Kidney (tissue), 14 donors: ENCODE results near the gene SAMM50. TPM values are rescaled to one million over a fixed set of nuclear protein-coding genes. Genes with fewer than 3 reads are reported as not detected.

Source experiments
- DNase-seq, 5 donors: peaks; one replicate each; pipeline ENCODE4 v3.0.0-alpha.2; 2013 to 2020
- FAIRE-seq: peaks from 2 replicates; lab custom pipeline; 2012; peaks lifted over from hg19 to GRCh38; lab: Jason Lieb, UNC
- H3K27ac ChIP-seq, 2 donors: one replicate each; pipeline ENCODE4 v1.7.0; 2013; ENCODE audit warnings: low read depth in 2 of 2, low read length in 2 of 2, inconsistent platforms in 1 of 2
- H3K27me3 ChIP-seq: one replicate; pipeline ENCODE4 v1.7.1; 2013; ENCODE audit warnings: low read length, inconsistent platforms; ENCODE audit not compliant: control insufficient read depth, insufficient read depth
- H3K36me3 ChIP-seq, 3 donors: one replicate each; pipeline versions ENCODE4 v1.7.0 to v1.7.1; 2013; ENCODE audit warnings: low read length in 3 of 3, control low read depth in 1 of 3, inconsistent platforms in 1 of 3; ENCODE audit not compliant: insufficient read depth in 3 of 3, control insufficient read depth in 2 of 3
- H3K4me1 ChIP-seq, 3 donors: one replicate each; pipeline versions ENCODE4 v1.7.0 to v1.7.1; 2013; ENCODE audit warnings: low read length in 3 of 3, inconsistent platforms in 1 of 3, low read depth in 1 of 3; ENCODE audit not compliant: control insufficient read depth in 2 of 3, insufficient read depth in 2 of 3
- H3K4me3 ChIP-seq, 3 donors: one replicate each; pipeline versions ENCODE4 v1.7.0 to v1.8.1; 2013; ENCODE audit warnings: low read length in 3 of 3, control low read depth in 1 of 3, inconsistent platforms in 1 of 3
- H3K9ac ChIP-seq, 3 donors: one replicate each; pipeline versions ENCODE4 v1.7.0 to v1.7.1; 2013; ENCODE audit warnings: low read length in 3 of 3, control low read depth in 1 of 3, inconsistent platforms in 1 of 3
- H3K9me3 ChIP-seq, 3 donors: one replicate each; pipeline versions ENCODE4 v1.7.0 to v1.7.1; 2013; ENCODE audit warnings: low read length in 3 of 3, control low read depth in 1 of 3, inconsistent platforms in 1 of 3; ENCODE audit not compliant: control insufficient read depth in 2 of 3, insufficient read depth in 1 of 3
- CTCF ChIP-seq: IDR thresholded peaks from 3 replicates; pipeline ENCODE4 v1.5.1; 2012; ENCODE audit warnings: mild to moderate bottlenecking, moderate library complexity, borderline replicate concordance; ENCODE audit not compliant: insufficient read depth; ENCODE audit errors: extremely low read depth
- intact Hi-C: fragments of 100-400 bp; cut with DNase I; formaldehyde crosslinking; loops from one replicate; pipeline ENCODE4 v1.11.1; 2022
- polyA plus RNA-seq: library from polyadenylated mRNA; stranded (reverse); fragments of 350-450 nt; fragmentation: Illumina TruSeq; extraction: RNeasy Lipid Tissue Mini Kit (QIAGEN cat#74804); gene quantifications from one replicate; pipeline ENCODE4 v1.2.3, GENCODE V29; 2014; ENCODE audit warnings: low read depth, low replicate concordance; ENCODE audit not compliant: insufficient read depth
- total RNA-seq: library from RNA; stranded (reverse); fragmentation: NEBNext Ultra II Directional; extraction: Animal tissue kit (Norgen Biotek cat#: 25700); gene quantifications from one replicate; pipeline ENCODE4 v1.2.1, GENCODE V29; 2021
- donor health status: control.
- donor health status: control.
- donor health status: control.
- donor health status: control.
- donor health status: control.
- donor health status: DM: yes; HTN: yes; CAD: no.
- donor health status: Normal renal cell carcinoma (clear cell type).

The SAMM50 gene
- total and polyA plus RNA-seq, 2 donors from 2014 or later, result 34.9 to 57.0 TPM

- Histone ChIP-seq H3K9ac (no peak overlapping the region), H3K4me3 (no peak overlapping the region), H3K36me3 (no peaks in the 10 kb centered on the region), H3K4me1 (no peaks in the 10 kb centered on the region), H3K27ac (no peak overlapping the region), H3K27me3 (no peaks in the 10 kb centered on the region), H3K9me3 (no peaks in the 10 kb centered on the region)
- no peak for FAIRE-seq
- intact Hi-C loops, result no loop called here
- TF ChIP-seq CTCF, result no peak
- DNase-seq, result no peak
Observed at GRCh38 chr22:43910178-43910695, 45.0 kb upstream of the SAMM50 start.

- TF ChIP-seq CTCF, result no peak
- FAIRE-seq, result no peak
- Histone ChIP-seq H3K4me3 (no peak overlapping the region), H3K9ac (no peak overlapping the region), H3K27ac (no peak overlapping the region), H3K9me3 (no peaks in the 10 kb centered on the region), H3K27me3 (no peaks in the 10 kb centered on the region), H3K4me1 (no peaks in the 10 kb centered on the region), H3K36me3 (no peaks in the 10 kb centered on the region)
- DNase-seq, result no peak
- intact Hi-C loops, result no loop called here
Observed at GRCh38 chr22:43911351-43911750, 43.9 kb upstream of the SAMM50 start.

GRCh38 chr22:43917521-43917920, 37.7 kb upstream of the SAMM50 start:
- no peaks in the 10 kb centered on the region for H3K36me3 ChIP-seq
- H3K4me3 ChIP-seq, result no peak overlapping the region
- TF ChIP-seq CTCF, result no peak
- DNase-seq (no peak), FAIRE-seq (no peak)
- H3K27ac ChIP-seq, result no peak overlapping the region
- intact Hi-C loops, result no loop called here
- no peaks in the 10 kb centered on the region for H3K9me3 ChIP-seq
- H3K4me1 ChIP-seq, result no peaks in the 10 kb centered on the region
- H3K27me3 ChIP-seq, result no peaks in the 10 kb centered on the region
- H3K9ac ChIP-seq, result no peak overlapping the region
